Breast epithelium (tissue), 3 donors: ENCODE data around the gene PPP2R2B.

Experiments used
- CTCF ChIP-seq, 3 donors: fragments of 450-650 bp; IDR thresholded peaks; one replicate each; pipeline ENCODE4 v1.5.1; 2016 to 2017; ENCODE audit warnings: antibody characterized with exemption in 3 of 3, mild to moderate bottlenecking in 3 of 3, moderate library complexity in 3 of 3
- POLR2A ChIP-seq: fragments of 450-650 bp; IDR thresholded peaks from one replicate; pipeline ENCODE4 v1.6.1; 2016; ENCODE audit warnings: antibody characterized with exemption, mild to moderate bottlenecking, moderate library complexity

GRCh38 chr5:146640285-146640896 is 238.2 kb downstream of the PPP2R2B start:
- TF ChIP-seq POLR2A, result no peak
- no peak for TF ChIP-seq CTCF (IDR thresholded peaks at IDR 0.05)
